Kidney epithelial cell (primary cell): Measurements from ENCODE around the gene COX17. TPM values are rescaled to one million over a fixed set of nuclear protein-coding genes. Genes with fewer than 3 reads are reported as not detected.

Source experiments
- DNase-seq: peaks from one replicate; pipeline ENCODE4 v3.0.0-alpha.2; 2010; ENCODE audit warnings: low read depth
- H3K27me3 ChIP-seq: 2 replicates; pipeline ENCODE4 v1.6.0; 2011; ENCODE audit warnings: low read length; ENCODE audit not compliant: control insufficient read depth, insufficient read depth
- H3K36me3 ChIP-seq: 2 replicates; pipeline ENCODE4 v1.5.1; 2011; ENCODE audit warnings: low read length; ENCODE audit not compliant: control insufficient read depth, insufficient read depth
- H3K4me3 ChIP-seq: 2 replicates; pipeline ENCODE4 v1.5.1; 2011; ENCODE audit warnings: low read depth, mild to moderate bottlenecking, control low read depth, low read length
- CTCF ChIP-seq: IDR thresholded peaks from 2 replicates; pipeline ENCODE4 v1.5.1; 2011; ENCODE audit warnings: mild to moderate bottlenecking, moderate library complexity, low read length, control low read depth, inconsistent platforms; ENCODE audit not compliant: insufficient read depth, poor library complexity, severe bottlenecking
- total RNA-seq: library from RNA; depleted of rRNA; stranded (reverse); fragments of >200 nt; gene quantifications from 2 replicates; pipeline ENCODE4 v1.2.3, GENCODE V29; 2015

The COX17 gene
- total RNA-seq, 1 donor from 2014 or later: 27.4 TPM

DNA sequence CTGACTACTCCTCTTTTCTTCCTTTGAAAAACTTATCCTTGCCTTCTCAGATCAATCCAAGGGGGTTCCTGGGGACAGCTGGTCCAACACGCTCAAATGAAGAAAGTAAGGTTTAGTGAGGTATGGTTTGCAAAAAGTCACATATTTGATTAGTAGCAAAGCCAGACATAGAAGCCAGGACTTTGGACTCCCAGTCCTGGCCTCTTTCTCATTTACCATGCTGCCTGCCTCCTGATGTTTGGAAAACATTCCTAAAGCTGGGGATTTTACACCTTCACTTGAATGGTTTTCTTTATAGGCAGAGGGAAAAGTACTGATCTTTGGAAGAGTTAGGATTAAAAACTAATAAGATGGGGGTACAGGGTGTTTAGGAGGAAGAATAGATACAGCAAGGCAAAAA lies 31.4 kb downstream of the COX17 start:
- no peaks in the 10 kb centered on the region for H3K36me3 ChIP-seq
- H3K27me3 ChIP-seq: no peaks in the 10 kb centered on the region
- no peak overlapping the region for H3K4me3 ChIP-seq
- TF ChIP-seq CTCF: no peak
- no peak for DNase-seq

DNA sequence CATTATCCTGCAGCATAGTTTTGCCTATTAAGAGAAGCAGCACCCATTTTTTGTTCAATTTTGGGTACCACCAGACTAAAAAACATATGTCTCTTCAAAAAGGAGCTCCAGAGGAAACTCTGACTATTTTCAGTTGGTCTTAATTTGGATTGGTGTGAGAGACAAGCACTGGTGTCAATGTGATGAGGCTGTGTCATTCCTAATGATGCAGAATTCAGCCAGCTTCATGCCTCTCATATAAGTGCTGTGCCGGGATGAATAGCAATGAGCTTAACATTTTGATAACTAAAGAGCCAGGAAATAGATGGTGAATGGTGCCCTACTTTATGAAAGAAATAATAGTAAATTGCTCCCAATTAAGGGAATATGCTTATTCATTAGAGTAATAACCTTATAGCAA lies 32.7 kb downstream of the COX17 start:
- Histone ChIP-seq H3K27me3 (no peaks in the 10 kb centered on the region), H3K36me3 (no peaks in the 10 kb centered on the region)

DNA sequence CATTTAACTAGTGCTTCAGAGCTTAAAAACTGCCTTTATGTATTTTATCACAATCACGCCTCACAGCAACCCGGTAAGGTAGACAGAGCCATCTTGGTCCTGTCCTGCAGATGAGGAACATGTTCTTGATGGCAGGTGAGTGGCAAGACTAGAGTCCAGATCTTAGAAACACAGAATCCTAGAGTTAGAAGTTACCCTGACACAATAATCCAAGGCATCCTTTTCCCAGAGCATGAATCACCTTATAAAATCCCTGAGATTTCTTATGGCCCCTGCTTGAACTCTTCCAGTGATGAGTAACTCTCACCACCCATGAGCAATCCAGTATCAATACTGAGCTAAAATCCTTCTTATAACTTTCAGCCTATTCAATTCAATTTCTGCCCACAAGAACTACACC lies 33.7 kb downstream of the COX17 start:
- TF ChIP-seq CTCF: no peak
- Histone ChIP-seq H3K27me3 (no peaks in the 10 kb centered on the region), H3K4me3 (no peak overlapping the region), H3K36me3 (no peaks in the 10 kb centered on the region)
- peak; percentile 61 for DNase-seq

More for the DNA sequence above, 32.7 kb downstream of the COX17 start:
- H3K4me3 ChIP-seq: no peak overlapping the region
- DNase-seq: no peak
- no peak for TF ChIP-seq CTCF

GRCh38 chr3:119642746-119643473 lies 34.3 kb downstream of the COX17 start:
- TF ChIP-seq CTCF: no peak
- no peak for DNase-seq
- Histone ChIP-seq H3K36me3 (no peaks in the 10 kb centered on the region), H3K4me3 (no peak overlapping the region), H3K27me3 (no peaks in the 10 kb centered on the region)

GRCh38 chr3:119641416-119641815 lies 35.8 kb downstream of the COX17 start:
- DNase-seq: no peak
- TF ChIP-seq CTCF: no peak
- no peaks in the 10 kb centered on the region for H3K27me3 ChIP-seq
- no peaks in the 10 kb centered on the region for H3K36me3 ChIP-seq
- H3K4me3 ChIP-seq: no peak overlapping the region
